HepG2 (cell line): ENCODE measurements around the gene NUDCD3. TPM values are rescaled to one million over a fixed set of nuclear protein-coding genes. Genes with fewer than 3 reads are reported as not detected.

Experiments
- AGO2 ChIP-seq: fragments of 200-400 bp; formaldehyde crosslinking; optimal IDR thresholded peaks from 2 replicates; pipeline ENCODE3; 2017; ENCODE audit warnings: mild to moderate bottlenecking, low read depth, low read length, moderate library complexity
- CTCF ChIP-seq: sonication (generic); formaldehyde crosslinking; IDR thresholded peaks from 2 replicates; pipeline ENCODE4 v1.5.0; 2020; ENCODE audit warnings: mild to moderate bottlenecking, missing genetic modification reagents, moderate library complexity
- DPF2 ChIP-seq: sonication (generic); formaldehyde crosslinking; IDR thresholded peaks from 2 replicates; pipeline ENCODE4 v1.4.0; 2020; ENCODE audit warnings: mild to moderate bottlenecking, low read depth, missing genetic modification reagents, borderline replicate concordance
- DZIP1 ChIP-seq: sonication (generic); formaldehyde crosslinking; IDR thresholded peaks from 2 replicates; pipeline ENCODE4 v1.5.0; 2020; ENCODE audit warnings: mild to moderate bottlenecking, missing genetic modification reagents
- ERF ChIP-seq: IDR thresholded peaks from 2 replicates; pipeline ENCODE4 v1.6.1; 2018; ENCODE audit warnings: missing biosample characterization, missing genetic modification reagents
- FOSL1 ChIP-seq: sonication (generic); formaldehyde crosslinking; IDR thresholded peaks from 2 replicates; pipeline ENCODE4 v1.9.0; 2021; ENCODE audit warnings: missing genetic modification reagents, borderline replicate concordance
- FOSL2 ChIP-seq: sonication (generic); formaldehyde crosslinking; IDR thresholded peaks from 2 replicates; pipeline ENCODE4 v1.4.0; 2020; ENCODE audit warnings: missing genetic modification reagents
- FOXA3 ChIP-seq: IDR thresholded peaks from 2 replicates; pipeline ENCODE4 v1.6.1; 2016; ENCODE audit warnings: missing genetic modification reagents, missing compliant biosample characterization
- FOXO4 ChIP-seq: sonication (generic); formaldehyde crosslinking; conservative IDR thresholded peaks from 2 replicates; pipeline ENCODE4 v1.8.1; 2023; ENCODE audit warnings: missing genetic modification reagents
- POGZ ChIP-seq: sonication (generic); formaldehyde crosslinking; IDR thresholded peaks from 2 replicates; pipeline ENCODE4 v1.4.0; 2020; ENCODE audit warnings: mild to moderate bottlenecking, missing genetic modification reagents
- PRPF4 ChIP-seq: fragments of 200-400 bp; formaldehyde crosslinking; IDR thresholded peaks from 2 replicates; pipeline ENCODE4 v1.6.1; 2016; ENCODE audit warnings: low read length, low read depth; ENCODE audit not compliant: poor library complexity, severe bottlenecking
- REL ChIP-seq: sonication (generic); formaldehyde crosslinking; conservative IDR thresholded peaks from 2 replicates; pipeline ENCODE4 v1.8.0; 2022; ENCODE audit warnings: mild to moderate bottlenecking, missing genetic modification reagents, moderate library complexity
- RNF2 ChIP-seq: fragments of 450-650 bp; conservative IDR thresholded peaks from 2 replicates; pipeline ENCODE4 v1.6.1; 2016; ENCODE audit warnings: low read depth
- SOX5 ChIP-seq: IDR thresholded peaks from 2 replicates; pipeline ENCODE4 v1.6.1; 2016; ENCODE audit warnings: borderline replicate concordance
- SPEN ChIP-seq: sonication (generic); formaldehyde crosslinking; IDR thresholded peaks from 2 replicates; pipeline ENCODE4 v1.5.1; 2020; ENCODE audit warnings: low read depth, mild to moderate bottlenecking, missing genetic modification reagents
- SRSF9 ChIP-seq: fragments of 200-400 bp; formaldehyde crosslinking; IDR thresholded peaks from 2 replicates; pipeline ENCODE4 v1.6.1; 2018; ENCODE audit warnings: borderline replicate concordance, mild to moderate bottlenecking, low read depth, low read length; ENCODE audit not compliant: insufficient read depth, poor library complexity, severe bottlenecking
- ZBTB25 ChIP-seq: IDR thresholded peaks from 2 replicates; pipeline ENCODE4 v1.6.1; 2018; ENCODE audit warnings: missing genetic modification reagents
- ZBTB38 ChIP-seq: sonication (generic); formaldehyde crosslinking; IDR thresholded peaks from 2 replicates; pipeline ENCODE4 v1.5.1; 2020; ENCODE audit warnings: mild to moderate bottlenecking, missing genetic modification reagents
- ZNF431 ChIP-seq: sonication (generic); formaldehyde crosslinking; IDR thresholded peaks from 2 replicates; pipeline ENCODE4 v1.9.0; 2022; ENCODE audit warnings: missing genetic modification reagents, low read depth, mild to moderate bottlenecking, borderline replicate concordance
- ZNF546 ChIP-seq: sonication (generic); formaldehyde crosslinking; conservative IDR thresholded peaks from 2 replicates; pipeline ENCODE4 v1.8.1; 2023; ENCODE audit warnings: mild to moderate bottlenecking, missing genetic modification reagents
- ZNF562 ChIP-seq: sonication (generic); formaldehyde crosslinking; IDR thresholded peaks from 2 replicates; pipeline ENCODE4 v1.8.0; 2022; ENCODE audit warnings: missing genetic modification reagents, borderline replicate concordance
- ZNF740 ChIP-seq: sonication (generic); formaldehyde crosslinking; IDR thresholded peaks from 2 replicates; pipeline ENCODE4 v1.4.0; 2020; ENCODE audit warnings: missing genetic modification reagents
- ZNF841 ChIP-seq: sonication (generic); formaldehyde crosslinking; IDR thresholded peaks from 2 replicates; pipeline ENCODE4 v1.8.1; 2023; ENCODE audit warnings: missing genetic modification reagents, borderline replicate concordance
- polyA plus RNA-seq, 8 experiments: library from polyadenylated mRNA; depleted of rRNA in 3 of 8; stranded (reverse) in 7 of 8; unstranded in 1 of 8; fragments of >200 nt; fragmentation: Illumina TruSeq in 4 of 8; extraction: Trizol in 4 of 8; gene quantifications; 2 replicates each; pipeline versions ENCODE4 v1.2.1 to v1.2.3, GENCODE V29; 2011 to 2016; ENCODE audit warnings: low read depth in 4 of 8, missing spikeins in 1 of 8, mixed read lengths in 1 of 8; ENCODE audit not compliant: insufficient read depth in 1 of 8
- total RNA-seq, 5 experiments: library from RNA; depleted of rRNA; stranded (reverse); fragments of >200 nt; fragmentation: Illumina TruSeq; extraction: Trizol; gene quantifications; 2 replicates each; pipeline ENCODE4 v1.2.3, GENCODE V29; 2016; ENCODE audit warnings: low read depth in 1 of 5

The NUDCD3 gene
- total and polyA plus RNA-seq, 2 of the 13 experiments (the other 11 are each of a cell fraction or from before 2014, with no cell fraction given), result 20.8 to 49.9 TPM

- TF ChIP-seq DZIP1 (CRISPR knock-in tag) (no peak), RNF2 (no peak), ZNF562 (no peak), ZNF841 (CRISPR knock-in tag) (no peak), CTCF (CRISPR knock-in tag) (peak; percentile 94), REL (no peak), ZNF431 (CRISPR knock-in tag) (no peak), ZBTB38 (CRISPR knock-in tag) (no peak), ZNF740 (CRISPR knock-in tag) (no peak), ERF (CRISPR knock-in tag) (peak; percentile 59; the same call in 1 of the 2 replicates), FOSL2 (CRISPR knock-in tag) (peak; percentile 20; the same call in 1 of the 2 replicates), FOSL1 (CRISPR knock-in tag) (no peak), DPF2 (no peak), FOXO4 (CRISPR knock-in tag) (no peak), ZNF546 (CRISPR knock-in tag) (no peak), AGO2 (no peak), POGZ (CRISPR knock-in tag) (no peak), SOX5 (CRISPR knock-in tag) (no peak), PRPF4 (no peak), SRSF9 (no peak), FOXA3 (0 out of 2 replicates have a peak, but pooled peaks have one; percentile 28), ZBTB25 (CRISPR knock-in tag) (no peak), SPEN (no peak)
These were observed 13.2 kb downstream of the NUDCD3 start (continued) for GRCh38 chr7:44477063-44477830.
